SK-N-MC (cell line): Measurements from ENCODE around the gene ARPP21.

Experiments used
- EZH2 ChIP-seq: fragments of 200-600 bp; sonication (generic); IDR thresholded peaks from one replicate; pipeline ENCODE4 v1.6.1; 2017; ENCODE audit warnings: antibody characterized with exemption
- FOXP2 ChIP-seq: optimal IDR thresholded peaks from 2 replicates; pipeline ENCODE3; 2011; ENCODE audit warnings: mild to moderate bottlenecking, moderate library complexity; ENCODE audit not compliant: insufficient read depth; ENCODE audit errors: extremely low read length, control extremely low read depth
- POLR2AphosphoS5 ChIP-seq: IDR thresholded peaks from 2 replicates; pipeline ENCODE4 v1.6.1; 2012; ENCODE audit warnings: mild to moderate bottlenecking, low read depth, low read length, borderline replicate concordance

DNA sequence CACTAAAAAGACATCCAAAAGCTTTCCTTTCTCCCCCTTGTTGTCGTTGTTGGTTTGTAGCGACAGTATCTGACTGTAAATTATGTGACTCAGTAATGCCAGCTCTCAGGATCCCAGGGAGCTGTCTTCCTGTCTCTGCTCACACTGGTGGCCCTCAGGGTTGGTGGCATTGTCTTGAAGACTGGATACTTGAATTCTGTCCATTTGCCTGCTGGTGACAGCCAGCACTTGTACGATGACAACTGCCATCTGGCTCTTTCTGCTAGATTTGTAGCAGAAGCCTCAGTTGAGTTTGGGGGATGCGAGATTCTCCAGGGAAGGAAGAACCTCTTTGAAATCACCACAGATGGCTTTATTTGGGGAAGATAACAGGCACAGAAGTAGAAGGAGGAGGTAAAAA, 120.8 kb downstream of the ARPP21 start:
- no peak for TF ChIP-seq POLR2AphosphoS5
- TF ChIP-seq EZH2 = no peak
- no peak for TF ChIP-seq FOXP2
